Measurements from ENCODE around the gene HBS1L.

GRCh38 chr6:135084001-135084915 is 29.6 kb upstream of the HBS1L start:
- TF ChIP-seq CTCF (conservative IDR thresholded peaks at IDR 0.05; ENCODE audit: low read depth, low read length) (no peak), NFE2L2 (IDR thresholded peaks at IDR 0.05; ENCODE audit: low read depth, low read length) (no peak), POLR2A (IDR thresholded peaks at IDR 0.05; ENCODE audit: low read depth, low read length) (no peak), RAD21 (IDR thresholded peaks at IDR 0.05; ENCODE audit: low read length) (no peak), MAFK (IDR thresholded peaks at IDR 0.05; ENCODE audit: low read depth, low read length) (no peak), USF2 (IDR thresholded peaks at IDR 0.05; ENCODE audit: low read depth, low read length) (no peak), SMC3 (IDR thresholded peaks at IDR 0.05; ENCODE audit: low read depth, low read length) (no peak), BHLHE40 (IDR thresholded peaks at IDR 0.05; ENCODE audit: low read depth, low read length) (no peak), CEBPB (IDR thresholded peaks at IDR 0.05; ENCODE audit: low read depth, low read length) (no peak), MXI1 (IDR thresholded peaks at IDR 0.05; ENCODE audit: borderline replicate concordance, low read depth, low read length) (no peak), FOS (IDR thresholded peaks at IDR 0.05; ENCODE audit: low read depth, low read length) (no peak), RFX5 (IDR thresholded peaks at IDR 0.05; ENCODE audit: low read depth, low read length) (no peak)

Data from IMR-90 (cell line).